Measurements from ENCODE around the gene ZNF879.

DNA sequence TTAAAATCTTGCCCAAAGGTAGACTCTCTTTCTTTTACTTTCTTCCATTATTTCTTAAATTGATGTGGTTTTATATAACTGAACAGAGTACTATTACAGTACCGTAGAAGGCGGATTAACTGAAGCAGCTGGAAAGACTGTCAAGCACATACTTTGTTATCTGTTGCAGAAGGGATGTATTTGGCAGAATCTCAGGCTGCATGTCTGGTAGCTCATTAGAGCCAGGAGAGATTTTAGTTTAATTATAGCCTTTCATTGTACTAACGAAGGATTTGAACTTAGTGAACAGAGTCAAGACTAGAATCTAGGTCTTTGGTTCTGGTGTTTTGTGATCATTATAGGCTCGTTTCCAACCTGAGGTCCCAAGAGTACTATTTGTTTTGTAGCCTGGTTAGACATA, 57.1 kb downstream of the ZNF879 start:
- TF ChIP-seq, protein P1, sequence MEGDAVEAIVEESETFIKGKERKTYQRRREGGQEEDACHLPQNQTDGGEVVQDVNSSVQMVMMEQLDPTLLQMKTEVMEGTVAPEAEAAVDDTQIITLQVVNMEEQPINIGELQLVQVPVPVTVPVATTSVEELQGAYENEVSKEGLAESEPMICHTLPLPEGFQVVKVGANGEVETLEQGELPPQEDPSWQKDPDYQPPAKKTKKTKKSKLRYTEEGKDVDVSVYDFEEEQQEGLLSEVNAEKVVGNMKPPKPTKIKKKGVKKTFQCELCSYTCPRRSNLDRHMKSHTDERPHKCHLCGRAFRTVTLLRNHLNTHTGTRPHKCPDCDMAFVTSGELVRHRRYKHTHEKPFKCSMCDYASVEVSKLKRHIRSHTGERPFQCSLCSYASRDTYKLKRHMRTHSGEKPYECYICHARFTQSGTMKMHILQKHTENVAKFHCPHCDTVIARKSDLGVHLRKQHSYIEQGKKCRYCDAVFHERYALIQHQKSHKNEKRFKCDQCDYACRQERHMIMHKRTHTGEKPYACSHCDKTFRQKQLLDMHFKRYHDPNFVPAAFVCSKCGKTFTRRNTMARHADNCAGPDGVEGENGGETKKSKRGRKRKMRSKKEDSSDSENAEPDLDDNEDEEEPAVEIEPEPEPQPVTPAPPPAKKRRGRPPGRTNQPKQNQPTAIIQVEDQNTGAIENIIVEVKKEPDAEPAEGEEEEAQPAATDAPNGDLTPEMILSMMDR (IDR thresholded peaks at IDR 0.05), result no peak
- TF ChIP-seq POLR2A (IDR thresholded peaks at IDR 0.05), result no peak
